Hepatocyte (in vitro differentiated cells): ENCODE results near the gene VPS13D. TPM values are rescaled to one million over a fixed set of nuclear protein-coding genes. Genes with fewer than 3 reads are reported as not detected.
A peak's percentile ranks its signal among the peaks of the same experiment; 100 is the strongest.

ENCODE experiments used
- DNase-seq: peaks from one replicate; pipeline ENCODE4 v3.0.0-alpha.2; 2016; ENCODE audit warnings: low spot score
- H2AFZ ChIP-seq: fragments of 200-600 bp; sonication (generic); 2 replicates; pipeline ENCODE4 v1.6.0; 2016; ENCODE audit warnings: antibody characterized with exemption, mild to moderate bottlenecking
- H3K27ac ChIP-seq: fragments of 200-600 bp; sonication (generic); 2 replicates; pipeline ENCODE4 v1.5.1; 2016; ENCODE audit warnings: mild to moderate bottlenecking
- H3K27me3 ChIP-seq: fragments of 200-600 bp; sonication (generic); 2 replicates; pipeline ENCODE4 v1.6.1; 2016
- H3K36me3 ChIP-seq: fragments of 200-600 bp; sonication (generic); replicated peaks from 2 replicates; pipeline ENCODE4 v1.5.1; 2016; ENCODE audit warnings: low read depth; ENCODE audit not compliant: insufficient read depth
- H3K4me1 ChIP-seq: fragments of 200-600 bp; sonication (generic); 2 replicates; pipeline ENCODE4 v1.5.1; 2016; ENCODE audit warnings: mild to moderate bottlenecking, moderate library complexity; ENCODE audit not compliant: insufficient read depth
- H3K4me2 ChIP-seq: fragments of 200-600 bp; sonication (generic); 2 replicates; pipeline ENCODE4 v1.6.0; 2016
- H3K4me3 ChIP-seq: fragments of 200-600 bp; sonication (generic); 2 replicates; pipeline ENCODE4 v1.5.1; 2016; ENCODE audit warnings: mild to moderate bottlenecking
- H3K79me2 ChIP-seq: fragments of 200-600 bp; sonication (generic); 2 replicates; pipeline ENCODE4 v1.6.0; 2017; ENCODE audit warnings: mild to moderate bottlenecking
- H3K9me2 ChIP-seq: fragments of 200-600 bp; sonication (generic); replicated peaks from 2 replicates; pipeline ENCODE4 v1.6.0; 2017; ENCODE audit warnings: mild to moderate bottlenecking; ENCODE audit not compliant: insufficient read depth
- H3K9me3 ChIP-seq: fragments of 200-600 bp; sonication (generic); 2 replicates; pipeline ENCODE4 v1.5.1; 2016; ENCODE audit warnings: low read depth, mild to moderate bottlenecking
- H4K20me1 ChIP-seq: fragments of 200-600 bp; sonication (generic); 2 replicates; pipeline ENCODE4 v1.6.0; 2016; ENCODE audit warnings: mild to moderate bottlenecking; ENCODE audit not compliant: insufficient read depth, poor library complexity, severe bottlenecking
- CTCF ChIP-seq: fragments of 200-600 bp; sonication (generic); IDR thresholded peaks from 2 replicates; pipeline ENCODE4 v1.5.1; 2016; ENCODE audit warnings: antibody characterized with exemption, mild to moderate bottlenecking; ENCODE audit not compliant: poor library complexity
- EZH2 ChIP-seq: fragments of 200-600 bp; sonication (generic); IDR thresholded peaks from 2 replicates; pipeline ENCODE4 v1.6.1; 2016; ENCODE audit warnings: antibody characterized with exemption, mild to moderate bottlenecking, borderline replicate concordance
- EZH2phosphoT487 ChIP-seq: fragments of 200-600 bp; sonication (generic); IDR thresholded peaks from one replicate; pipeline ENCODE4 v1.6.1; 2018; ENCODE audit warnings: antibody characterized with exemption, mild to moderate bottlenecking, low read depth, moderate library complexity; ENCODE audit not compliant: unreplicated experiment, severe bottlenecking
- WGBS: methylation state at CpG from one replicate; pipeline ENCODE4 v1.1.6; 2016; ENCODE audit warnings: low lambda C conversion rate; ENCODE audit errors: missing lambda C conversion rate; 5-methylcytosine and 5-hydroxymethylcytosine counted together
- polyA plus RNA-seq: library from polyadenylated mRNA; unstranded; fragments of >200 nt; fragmentation: Nextera tagmentation; extraction: Ambion mirVana; gene quantifications from 2 replicates; pipeline ENCODE4 v1.2.1, GENCODE V29; 2016
- total RNA-seq: library from RNA; depleted of rRNA; stranded (reverse); fragments of >200 nt; gene quantifications from 2 replicates; pipeline ENCODE4 v1.2.3, GENCODE V29; 2014

VPS13D gene
- total and polyA plus RNA-seq, 2 experiments from 2014 or later, result 7.3 to 32.2 TPM

DNA sequence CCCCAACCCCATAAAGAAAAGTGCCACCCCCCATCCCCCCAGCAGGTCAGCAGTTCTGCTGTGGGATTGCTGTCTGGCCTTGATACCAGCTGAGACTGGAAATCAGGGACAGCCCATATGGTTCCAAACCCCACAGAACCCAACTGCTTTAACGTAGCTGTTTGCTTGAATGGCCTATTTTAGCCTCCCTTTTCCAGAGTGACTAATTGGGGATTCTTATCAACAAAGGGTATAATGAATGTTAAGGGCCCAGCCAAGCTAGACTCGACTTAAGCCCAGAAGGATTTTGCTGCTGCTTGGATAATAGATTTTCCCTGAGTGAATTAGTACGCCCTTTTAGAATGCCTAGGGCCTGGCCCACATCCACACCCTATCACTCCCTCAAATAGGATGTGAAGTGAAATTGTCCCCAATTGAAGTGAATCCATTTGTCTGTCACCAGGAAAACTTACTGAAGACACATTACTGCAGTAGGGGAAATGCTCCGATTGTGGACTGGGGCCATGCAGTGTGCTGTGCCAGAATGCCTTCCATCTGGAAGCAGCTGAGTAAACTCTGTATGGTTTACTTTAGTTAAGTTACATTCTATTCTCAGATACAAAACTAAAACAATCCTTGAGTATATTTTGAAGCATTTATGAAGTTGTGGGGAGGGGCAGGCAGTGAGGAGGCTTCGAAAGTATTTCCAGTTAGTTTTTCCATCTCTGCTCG lies 231.2 kb downstream of the VPS13D start:
- Histone ChIP-seq H3K27me3 (no peaks in the 10 kb centered on the region), H3K36me3 (no peaks in the 10 kb centered on the region), H3K4me2 (no peak overlapping the region), H3K4me3 (no peak overlapping the region), H2AFZ (no peak overlapping the region), H4K20me1 (no peaks in the 10 kb centered on the region), H3K9me2 (no peaks in the 10 kb centered on the region), H3K27ac (peak overlapping the region; percentile 67), H3K79me2 (no peaks in the 10 kb centered on the region), H3K9me3 (no peaks in the 10 kb centered on the region), H3K4me1 (peaks cover 59% of the 10 kb centered on the region)
- WGBS, result 39% methylated on average over 6 of the region's 6 CpGs
- TF ChIP-seq EZH2phosphoT487, result no peak
- TF ChIP-seq EZH2, result no peak
- no peak for TF ChIP-seq CTCF
- no peak for DNase-seq

GRCh38 chr1:12461754-12462153 lies 231.9 kb downstream of the VPS13D start:
- no peak overlapping the region for H2AFZ ChIP-seq
- DNase-seq, result no peak
- 81% methylated on average over 2 of the region's 2 CpGs for WGBS
- TF ChIP-seq CTCF, result no peak
- no peak for TF ChIP-seq EZH2phosphoT487
- TF ChIP-seq EZH2, result no peak
- H3K79me2 ChIP-seq, result no peaks in the 10 kb centered on the region
- H3K4me2 ChIP-seq, result no peak overlapping the region
- H3K4me3 ChIP-seq, result no peak overlapping the region
- no peaks in the 10 kb centered on the region for H3K27me3 ChIP-seq
- H3K36me3 ChIP-seq, result no peaks in the 10 kb centered on the region
- H3K27ac ChIP-seq, result peak overlapping the region; percentile 67
- peaks cover 57% of the 10 kb centered on the region for H3K4me1 ChIP-seq
- H3K9me2 ChIP-seq, result no peaks in the 10 kb centered on the region
- H3K9me3 ChIP-seq, result no peaks in the 10 kb centered on the region
- no peaks in the 10 kb centered on the region for H4K20me1 ChIP-seq

GRCh38 chr1:12462586-12462985 lies 232.8 kb downstream of the VPS13D start:
- no peaks in the 10 kb centered on the region for H3K9me2 ChIP-seq
- H2AFZ ChIP-seq, result no peak overlapping the region
- H3K4me3 ChIP-seq, result no peak overlapping the region
- no peaks in the 10 kb centered on the region for H4K20me1 ChIP-seq
- no peaks in the 10 kb centered on the region for H3K36me3 ChIP-seq
- no peaks in the 10 kb centered on the region for H3K27me3 ChIP-seq
- no peak for DNase-seq
- H3K4me1 ChIP-seq, result peaks cover 49% of the 10 kb centered on the region
- TF ChIP-seq EZH2, result no peak
- no peak for TF ChIP-seq EZH2phosphoT487
- TF ChIP-seq CTCF, result no peak
- H3K9me3 ChIP-seq, result no peaks in the 10 kb centered on the region
- WGBS, result 62% methylated on average over 4 of the region's 4 CpGs
- H3K79me2 ChIP-seq, result no peaks in the 10 kb centered on the region
- no peak overlapping the region for H3K4me2 ChIP-seq
- peak overlapping the region; percentile 67 for H3K27ac ChIP-seq
